GM12873 (cell line): ENCODE results near the gene PRPSAP2.

Experiments used
- TF ChIP-seq, protein P1 (sequence below): IDR thresholded peaks from 2 replicates; pipeline ENCODE4 v1.5.1; 2012; ENCODE audit warnings: low read depth, mild to moderate bottlenecking, moderate library complexity, low read length, control low read depth; ENCODE audit not compliant: insufficient read depth; ENCODE audit errors: missing control alignments

PRPSAP2 gene

DNA sequence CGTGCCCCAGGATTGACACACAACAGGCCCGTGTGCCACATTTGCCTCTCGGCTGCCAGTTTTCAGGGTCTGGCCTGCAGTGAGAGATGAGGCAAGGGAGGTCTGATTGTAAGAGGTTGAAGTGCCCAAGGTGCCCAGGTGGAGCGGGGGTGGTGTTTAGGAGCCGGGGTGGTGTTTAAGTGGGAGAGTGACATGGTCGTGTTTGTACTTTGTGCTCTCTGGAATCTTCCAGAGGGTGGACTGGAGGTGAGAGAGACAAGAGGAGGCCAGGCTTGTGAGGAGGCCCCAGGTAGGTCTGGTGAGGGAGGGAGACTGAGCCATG lies 104.5 kb downstream of the PRPSAP2 start:
- TF ChIP-seq, protein P1, sequence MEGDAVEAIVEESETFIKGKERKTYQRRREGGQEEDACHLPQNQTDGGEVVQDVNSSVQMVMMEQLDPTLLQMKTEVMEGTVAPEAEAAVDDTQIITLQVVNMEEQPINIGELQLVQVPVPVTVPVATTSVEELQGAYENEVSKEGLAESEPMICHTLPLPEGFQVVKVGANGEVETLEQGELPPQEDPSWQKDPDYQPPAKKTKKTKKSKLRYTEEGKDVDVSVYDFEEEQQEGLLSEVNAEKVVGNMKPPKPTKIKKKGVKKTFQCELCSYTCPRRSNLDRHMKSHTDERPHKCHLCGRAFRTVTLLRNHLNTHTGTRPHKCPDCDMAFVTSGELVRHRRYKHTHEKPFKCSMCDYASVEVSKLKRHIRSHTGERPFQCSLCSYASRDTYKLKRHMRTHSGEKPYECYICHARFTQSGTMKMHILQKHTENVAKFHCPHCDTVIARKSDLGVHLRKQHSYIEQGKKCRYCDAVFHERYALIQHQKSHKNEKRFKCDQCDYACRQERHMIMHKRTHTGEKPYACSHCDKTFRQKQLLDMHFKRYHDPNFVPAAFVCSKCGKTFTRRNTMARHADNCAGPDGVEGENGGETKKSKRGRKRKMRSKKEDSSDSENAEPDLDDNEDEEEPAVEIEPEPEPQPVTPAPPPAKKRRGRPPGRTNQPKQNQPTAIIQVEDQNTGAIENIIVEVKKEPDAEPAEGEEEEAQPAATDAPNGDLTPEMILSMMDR: no peak

DNA sequence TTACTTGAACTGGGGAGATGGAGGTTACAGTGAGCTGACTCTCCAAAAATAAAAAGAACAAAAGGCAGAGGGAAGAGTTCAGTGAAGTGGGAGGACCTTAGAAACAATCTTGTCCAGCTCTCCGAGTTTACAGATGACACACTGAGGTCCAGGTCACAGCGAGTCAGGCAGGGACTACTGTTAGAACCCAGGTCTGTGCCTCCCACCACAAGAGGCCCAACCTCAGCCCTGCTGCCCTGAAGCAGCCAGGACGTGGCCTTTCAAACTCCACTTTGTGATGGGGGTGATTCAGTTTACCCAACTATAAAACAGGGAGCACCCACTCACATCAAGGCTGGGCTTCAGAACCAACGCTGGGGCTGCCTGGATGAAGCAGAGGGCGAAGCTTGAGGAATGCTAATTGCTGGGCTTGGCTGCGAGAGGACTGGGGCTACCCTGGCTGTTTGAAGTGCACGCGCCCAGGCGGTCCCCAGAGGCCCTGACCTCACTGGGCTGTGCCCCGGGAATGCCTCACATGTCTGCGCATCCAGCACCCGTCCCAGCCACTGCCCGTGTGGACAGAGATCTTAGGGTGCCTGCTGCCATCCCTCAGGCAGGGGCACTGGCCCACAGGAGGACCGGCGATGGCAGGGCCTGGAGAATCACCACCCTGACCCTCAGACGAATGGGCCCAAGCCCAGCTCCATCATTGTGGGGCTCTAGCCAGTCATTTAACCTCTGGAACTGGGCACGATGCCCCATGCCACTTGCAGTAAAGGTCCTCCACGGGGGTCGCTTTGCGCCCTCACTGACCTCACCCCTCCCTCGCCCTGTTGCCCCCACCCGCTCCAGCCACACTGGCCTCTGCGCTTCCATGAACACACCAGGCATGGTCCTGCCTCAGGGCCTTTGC lies 105.4 kb downstream of the PRPSAP2 start:
- TF ChIP-seq, protein P1: no peak

DNA sequence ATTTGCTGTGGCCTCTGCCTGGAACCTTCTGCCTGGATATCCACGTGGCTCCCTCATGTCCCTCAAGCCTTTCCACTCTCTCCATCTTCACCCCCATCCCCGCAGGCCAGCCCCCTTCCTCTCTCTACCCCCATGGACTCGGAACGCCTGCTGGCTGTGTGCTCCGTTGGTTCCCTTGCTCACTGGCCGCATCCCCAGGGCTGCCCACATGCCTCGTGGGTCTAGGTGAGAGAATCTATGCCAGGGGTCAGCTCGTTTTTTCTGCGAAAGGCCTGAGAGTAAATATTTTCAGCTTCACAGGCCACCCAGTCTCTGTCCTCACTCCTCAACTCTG lies 106.1 kb downstream of the PRPSAP2 start:
- TF ChIP-seq, protein P1: no peak

DNA sequence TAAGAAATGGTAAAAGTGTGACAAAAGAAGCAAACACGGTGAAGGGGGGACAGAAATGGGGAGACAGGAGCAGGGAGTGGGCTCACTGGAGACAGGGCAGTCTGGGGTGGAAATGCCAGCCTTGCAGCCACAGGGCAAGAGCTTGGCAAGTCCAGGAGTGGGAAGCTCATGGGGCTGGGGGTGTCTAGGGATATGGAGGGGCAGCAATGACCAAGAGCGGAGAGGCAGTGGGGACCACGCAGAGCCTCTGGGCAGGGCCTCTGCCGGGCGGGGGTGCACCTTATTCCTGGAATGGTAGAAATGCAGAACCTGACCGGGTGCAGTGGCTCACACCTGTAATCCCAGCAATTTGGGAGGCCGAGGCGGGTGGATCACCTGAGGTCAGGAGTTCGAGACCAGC lies 106.6 kb downstream of the PRPSAP2 start:
- TF ChIP-seq, protein P1: no peak

DNA sequence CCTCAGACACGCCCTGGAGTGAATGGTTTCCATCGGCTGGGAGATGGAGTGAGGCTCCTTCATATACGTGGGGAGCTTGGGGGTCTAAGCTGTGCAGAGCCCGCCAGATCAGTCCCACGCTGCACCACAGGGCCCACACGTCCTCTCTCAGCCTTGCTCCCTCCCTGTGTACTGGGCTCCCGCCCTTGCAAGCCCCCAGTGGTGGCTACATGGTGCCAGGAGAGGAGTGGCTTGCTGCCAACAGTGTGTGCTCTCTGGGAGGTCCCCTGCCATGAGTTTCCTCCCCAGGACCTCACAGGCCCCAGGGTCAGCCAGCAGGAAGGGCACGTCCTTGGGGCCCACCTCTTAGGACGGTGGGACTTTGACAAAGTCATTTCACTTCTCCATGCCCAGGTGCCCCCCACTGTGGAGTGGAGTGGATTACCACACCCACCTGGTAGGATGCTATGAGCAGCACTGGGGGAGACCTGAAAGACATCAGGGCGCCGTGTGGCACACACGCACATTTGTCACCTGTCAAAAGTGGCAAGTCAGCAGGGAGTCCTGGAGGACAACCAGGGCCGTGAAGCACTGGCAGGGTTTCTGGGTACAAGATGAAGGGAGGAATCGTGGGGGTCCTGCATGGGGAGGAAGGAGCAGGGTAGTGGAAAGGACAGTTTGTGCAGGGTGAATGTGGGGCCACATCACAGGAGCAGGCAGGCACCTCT lies 107.8 kb downstream of the PRPSAP2 start:
- TF ChIP-seq, protein P1: no peak

DNA sequence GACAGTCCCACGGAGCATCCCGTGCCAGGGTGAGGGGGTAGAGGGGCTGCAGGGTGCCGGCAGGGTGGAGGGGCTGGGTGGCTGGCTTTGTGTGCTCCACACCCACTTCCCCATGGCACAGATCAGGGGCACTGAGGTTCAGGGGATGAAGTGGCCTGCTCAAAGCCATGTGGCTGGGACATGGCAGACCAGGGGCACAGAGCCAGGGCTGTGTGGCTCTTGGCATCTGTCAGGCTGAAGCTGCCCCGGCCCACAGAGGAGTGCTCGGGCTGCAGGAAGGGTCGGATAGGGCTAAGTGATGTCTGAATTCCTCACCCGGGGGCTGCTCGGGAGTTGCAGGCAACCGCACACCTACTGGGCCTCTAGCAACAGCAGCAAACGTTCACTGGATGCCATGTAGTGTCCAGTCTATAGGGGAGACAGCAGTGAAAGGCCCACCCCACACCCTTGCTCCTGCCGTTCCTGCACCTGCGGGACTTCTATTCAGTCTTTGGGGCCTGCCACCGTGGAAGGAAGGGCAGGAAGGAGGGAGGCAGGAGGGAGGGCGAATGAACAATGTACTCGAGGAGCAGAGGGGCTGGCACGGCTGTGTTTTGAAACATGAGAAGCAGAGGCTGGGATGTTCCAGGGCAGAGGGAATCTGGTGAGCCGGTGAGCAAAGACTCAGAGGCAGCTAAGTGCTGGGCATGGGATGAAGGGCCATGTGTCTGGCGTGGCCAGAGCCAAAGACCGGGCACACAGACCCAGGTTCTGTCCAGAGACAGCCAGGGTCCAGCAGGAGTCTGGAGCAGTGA lies 109.1 kb downstream of the PRPSAP2 start:
- TF ChIP-seq, protein P1: no peak

DNA sequence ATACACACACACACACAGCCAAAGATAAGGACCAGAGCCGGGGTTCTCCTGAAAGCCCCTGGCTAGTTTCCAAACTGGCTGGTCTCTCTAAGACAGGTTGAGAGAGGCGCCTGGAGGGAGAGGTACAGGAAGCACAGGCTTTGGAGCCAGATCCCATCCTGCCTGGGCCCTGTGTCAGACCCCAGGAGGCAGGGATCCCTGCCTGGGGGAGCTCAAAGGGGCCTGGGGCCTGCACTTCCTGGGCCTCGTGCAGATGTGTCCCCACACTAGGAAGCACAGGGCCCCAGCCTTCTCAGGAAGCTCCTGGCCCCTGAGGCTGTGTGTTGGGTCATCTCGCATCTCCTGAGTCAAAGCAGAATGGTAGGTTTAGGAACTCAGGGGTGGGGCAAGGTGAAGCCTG lies 110.0 kb downstream of the PRPSAP2 start:
- TF ChIP-seq, protein P1: no peak
